WERI-Rb-1 (cell line): ENCODE data around the gene ZNF202.

Source experiments
- DNase-seq: peaks from one replicate; pipeline ENCODE4 v3.0.0-alpha.2; 2020
- H3K27ac ChIP-seq: fragments of 250-450 bp; sonication (Bioruptor Pico); 2 replicates; pipeline ENCODE4 v1.5.1; 2020; ENCODE audit warnings: mild to moderate bottlenecking, moderate library complexity
- H3K27me3 ChIP-seq: fragments of 250-450 bp; sonication (Bioruptor Pico); 2 replicates; pipeline ENCODE4 v1.5.1; 2021; ENCODE audit warnings: mild to moderate bottlenecking, low read depth, moderate library complexity; ENCODE audit not compliant: insufficient read depth, severe bottlenecking
- H3K36me3 ChIP-seq: fragments of 250-450 bp; sonication (Bioruptor Pico); 2 replicates; pipeline ENCODE4 v1.5.1; 2020; ENCODE audit warnings: mild to moderate bottlenecking, moderate library complexity
- H3K4me3 ChIP-seq: 2 replicates; pipeline ENCODE4 v1.5.1; 2011; ENCODE audit warnings: low read depth, mild to moderate bottlenecking, control low read depth, low read length
- H3K9me3 ChIP-seq: fragments of 250-450 bp; sonication (Bioruptor Pico); 2 replicates; pipeline ENCODE4 v1.5.1; 2021; ENCODE audit warnings: mild to moderate bottlenecking, moderate library complexity; ENCODE audit not compliant: severe bottlenecking
- CTCF ChIP-seq: IDR thresholded peaks from 2 replicates; pipeline ENCODE4 v1.5.1; 2011; ENCODE audit warnings: low read depth, mild to moderate bottlenecking, control low read depth, inconsistent platforms, low read length

ZNF202 gene

GRCh38 chr11:123678246-123678645, 63.2 kb downstream of the ZNF202 start:
- DNase-seq = no peak
- H3K27me3 ChIP-seq = no peaks in the 10 kb centered on the region

GRCh38 chr11:123677510-123677909, 64.0 kb downstream of the ZNF202 start:
- Histone ChIP-seq H3K36me3 (no peaks in the 10 kb centered on the region), H3K4me3 (no peak overlapping the region), H3K9me3 (no peaks in the 10 kb centered on the region), H3K27ac (no peak overlapping the region), H3K27me3 (no peaks in the 10 kb centered on the region)
- no peak for DNase-seq
- TF ChIP-seq CTCF = no peak

More at GRCh38 chr11:123678246-123678645, 63.2 kb downstream of the ZNF202 start:
- Histone ChIP-seq H3K36me3 (no peaks in the 10 kb centered on the region), H3K4me3 (no peak overlapping the region), H3K9me3 (no peaks in the 10 kb centered on the region), H3K27ac (no peak overlapping the region)
- TF ChIP-seq CTCF = no peak

- Histone ChIP-seq H3K27me3 (no peaks in the 10 kb centered on the region), H3K27ac (no peak overlapping the region), H3K9me3 (no peaks in the 10 kb centered on the region), H3K36me3 (no peaks in the 10 kb centered on the region), H3K4me3 (no peak overlapping the region)
- no peak for DNase-seq
- no peak for TF ChIP-seq CTCF
These were observed 67.2 kb downstream of the ZNF202 start for GRCh38 chr11:123674297-123674696.
